ENCODE data around the gene DNAH12. TPM values are rescaled to one million over a fixed set of nuclear protein-coding genes. Genes with fewer than 3 reads are reported as not detected.

The DNAH12 gene
- total and polyA plus RNA-seq, 2 of the 13 experiments (the other 11 are each of a cell fraction or from before 2014, with no cell fraction given), result 0.11 TPM

DNA sequence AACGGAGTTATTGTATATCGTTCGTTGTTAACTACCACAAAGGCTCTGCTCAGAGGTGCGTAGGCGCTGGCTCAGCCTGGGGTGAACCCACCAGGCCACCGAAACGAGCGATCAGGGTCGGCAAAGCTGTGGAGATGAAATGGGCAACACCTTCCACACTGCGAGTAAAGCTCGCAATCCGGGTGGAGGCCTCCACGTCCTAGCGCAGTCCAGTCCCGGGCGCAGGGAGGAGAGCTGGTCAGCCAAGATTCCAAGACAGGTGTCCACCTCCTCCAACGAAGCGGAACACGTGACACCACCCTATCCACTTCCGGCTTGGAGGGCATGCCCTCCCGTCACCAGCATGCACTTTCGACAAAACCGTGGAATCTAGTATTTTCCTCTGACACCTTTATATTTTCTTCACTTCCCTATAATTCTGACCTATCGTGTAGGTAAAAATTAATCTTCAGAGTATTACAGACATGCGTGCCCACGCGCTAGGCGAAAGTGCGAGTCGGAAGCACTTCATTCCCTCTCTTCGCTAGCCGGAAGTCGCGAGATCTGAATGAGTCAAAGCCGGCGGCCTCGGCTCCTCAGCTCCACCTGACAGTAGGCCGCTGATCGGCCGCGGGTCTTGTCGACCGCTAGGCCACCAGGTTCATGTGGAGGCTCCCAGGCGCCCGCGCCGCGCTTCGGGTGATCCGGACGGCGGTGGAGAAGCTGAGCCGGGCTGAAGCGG is 11.8 kb upstream of the DNAH12 start, which contains the start of gene PDE12 (continued):
- TF ChIP-seq, protein P1, sequence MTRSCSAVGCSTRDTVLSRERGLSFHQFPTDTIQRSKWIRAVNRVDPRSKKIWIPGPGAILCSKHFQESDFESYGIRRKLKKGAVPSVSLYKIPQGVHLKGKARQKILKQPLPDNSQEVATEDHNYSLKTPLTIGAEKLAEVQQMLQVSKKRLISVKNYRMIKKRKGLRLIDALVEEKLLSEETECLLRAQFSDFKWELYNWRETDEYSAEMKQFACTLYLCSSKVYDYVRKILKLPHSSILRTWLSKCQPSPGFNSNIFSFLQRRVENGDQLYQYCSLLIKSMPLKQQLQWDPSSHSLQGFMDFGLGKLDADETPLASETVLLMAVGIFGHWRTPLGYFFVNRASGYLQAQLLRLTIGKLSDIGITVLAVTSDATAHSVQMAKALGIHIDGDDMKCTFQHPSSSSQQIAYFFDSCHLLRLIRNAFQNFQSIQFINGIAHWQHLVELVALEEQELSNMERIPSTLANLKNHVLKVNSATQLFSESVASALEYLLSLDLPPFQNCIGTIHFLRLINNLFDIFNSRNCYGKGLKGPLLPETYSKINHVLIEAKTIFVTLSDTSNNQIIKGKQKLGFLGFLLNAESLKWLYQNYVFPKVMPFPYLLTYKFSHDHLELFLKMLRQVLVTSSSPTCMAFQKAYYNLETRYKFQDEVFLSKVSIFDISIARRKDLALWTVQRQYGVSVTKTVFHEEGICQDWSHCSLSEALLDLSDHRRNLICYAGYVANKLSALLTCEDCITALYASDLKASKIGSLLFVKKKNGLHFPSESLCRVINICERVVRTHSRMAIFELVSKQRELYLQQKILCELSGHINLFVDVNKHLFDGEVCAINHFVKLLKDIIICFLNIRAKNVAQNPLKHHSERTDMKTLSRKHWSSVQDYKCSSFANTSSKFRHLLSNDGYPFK (CRISPR knock-in tag; IDR thresholded peaks at IDR 0.05; ENCODE audit: borderline replicate concordance), result peak; percentile 87
- no peak for TF ChIP-seq KDM6A (CRISPR knock-in tag; IDR thresholded peaks at IDR 0.05; ENCODE audit: low read depth)
- TF ChIP-seq MAZ (IDR thresholded peaks at IDR 0.05; ENCODE audit: borderline replicate concordance, low read depth, low read length), result peak; percentile 56; the same call in 1 of the 2 replicates
- TF ChIP-seq MAZ (CRISPR knock-in tag; IDR thresholded peaks at IDR 0.05; ENCODE audit: low read depth), result peak; percentile 73
- TF ChIP-seq MED1 (CRISPR knock-in tag; IDR thresholded peaks at IDR 0.05), result peak; percentile 77; the same call in 1 of the 2 replicates
- TF ChIP-seq SOX5 (CRISPR knock-in tag; IDR thresholded peaks at IDR 0.05; ENCODE audit: borderline replicate concordance), result peak; percentile 73
- peak; percentile 50; the same call in 1 of the 2 replicates for TF ChIP-seq NCOR1 (IDR thresholded peaks at IDR 0.05; ENCODE audit: borderline replicate concordance, low read length)
- no peak for TF ChIP-seq ZBTB1 (CRISPR knock-in tag; IDR thresholded peaks at IDR 0.05; ENCODE audit: borderline replicate concordance)
- peak; percentile 91 for TF ChIP-seq FOXK1 (CRISPR knock-in tag; IDR thresholded peaks at IDR 0.05; ENCODE audit: borderline replicate concordance, low read depth)
- TF ChIP-seq SAP130 (CRISPR knock-in tag; IDR thresholded peaks at IDR 0.05; ENCODE audit: low read depth), result peak; percentile 98
- TF ChIP-seq, protein P2, sequence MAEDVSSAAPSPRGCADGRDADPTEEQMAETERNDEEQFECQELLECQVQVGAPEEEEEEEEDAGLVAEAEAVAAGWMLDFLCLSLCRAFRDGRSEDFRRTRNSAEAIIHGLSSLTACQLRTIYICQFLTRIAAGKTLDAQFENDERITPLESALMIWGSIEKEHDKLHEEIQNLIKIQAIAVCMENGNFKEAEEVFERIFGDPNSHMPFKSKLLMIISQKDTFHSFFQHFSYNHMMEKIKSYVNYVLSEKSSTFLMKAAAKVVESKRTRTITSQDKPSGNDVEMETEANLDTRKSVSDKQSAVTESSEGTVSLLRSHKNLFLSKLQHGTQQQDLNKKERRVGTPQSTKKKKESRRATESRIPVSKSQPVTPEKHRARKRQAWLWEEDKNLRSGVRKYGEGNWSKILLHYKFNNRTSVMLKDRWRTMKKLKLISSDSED (CRISPR knock-in tag; IDR thresholded peaks at IDR 0.05), result no peak
- TF ChIP-seq ZNF629 (CRISPR knock-in tag; conservative IDR thresholded peaks at IDR 0.05), result no peak
- peak; percentile 99 for TF ChIP-seq ZNF605 (CRISPR knock-in tag; IDR thresholded peaks at IDR 0.05)
- no peak; the same call in 1 of the 2 replicates for TF ChIP-seq ZNF253 (CRISPR knock-in tag; IDR thresholded peaks at IDR 0.05; ENCODE audit: borderline replicate concordance)
- TF ChIP-seq ZNF674 (CRISPR knock-in tag; IDR thresholded peaks at IDR 0.05; ENCODE audit: low read depth), result 0 out of 2 replicates have a peak, but pooled peaks have one; percentile 83
- TF ChIP-seq SYNCRIP (IDR thresholded peaks at IDR 0.05; ENCODE audit: insufficient read depth, low read depth, low read length), result no peak
- TF ChIP-seq ZNF543 (CRISPR knock-in tag; IDR thresholded peaks at IDR 0.05), result peak; percentile 68; the same call in 1 of the 2 replicates
- TF ChIP-seq ATF1 (CRISPR knock-in tag; IDR thresholded peaks at IDR 0.05), result peak; percentile 87
- peak; percentile 70 for TF ChIP-seq SP4 (CRISPR knock-in tag; IDR thresholded peaks at IDR 0.05)
- TF ChIP-seq, protein P3, sequence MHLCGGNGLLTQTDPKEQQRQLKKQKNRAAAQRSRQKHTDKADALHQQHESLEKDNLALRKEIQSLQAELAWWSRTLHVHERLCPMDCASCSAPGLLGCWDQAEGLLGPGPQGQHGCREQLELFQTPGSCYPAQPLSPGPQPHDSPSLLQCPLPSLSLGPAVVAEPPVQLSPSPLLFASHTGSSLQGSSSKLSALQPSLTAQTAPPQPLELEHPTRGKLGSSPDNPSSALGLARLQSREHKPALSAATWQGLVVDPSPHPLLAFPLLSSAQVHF (CRISPR knock-in tag; IDR thresholded peaks at IDR 0.05), result peak; percentile 93
- no peak for TF ChIP-seq AGO1 (IDR thresholded peaks at IDR 0.05; ENCODE audit: low read depth, low read length, poor library complexity, severe bottlenecking)
- TF ChIP-seq, protein P4, sequence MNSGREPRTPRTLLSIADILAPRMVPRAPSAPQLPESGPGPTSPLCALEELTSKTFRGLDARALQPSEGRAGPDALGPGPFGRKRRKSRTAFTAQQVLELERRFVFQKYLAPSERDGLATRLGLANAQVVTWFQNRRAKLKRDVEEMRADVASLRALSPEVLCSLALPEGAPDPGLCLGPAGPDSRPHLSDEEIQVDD (CRISPR knock-in tag; IDR thresholded peaks at IDR 0.05; ENCODE audit: borderline replicate concordance), result peak; percentile 81; the same call in 1 of the 2 replicates
- no peak for TF ChIP-seq ZNF180 (CRISPR knock-in tag; IDR thresholded peaks at IDR 0.05; ENCODE audit: borderline replicate concordance, low read depth)
- 0 out of 2 replicates have a peak, but pooled peaks have one; percentile 88 for TF ChIP-seq ZNF552 (CRISPR knock-in tag; IDR thresholded peaks at IDR 0.05; ENCODE audit: borderline replicate concordance)
- TF ChIP-seq NFE2 (CRISPR knock-in tag; IDR thresholded peaks at IDR 0.05), result no peak
- TF ChIP-seq ZSCAN9 (CRISPR knock-in tag; IDR thresholded peaks at IDR 0.05; ENCODE audit: borderline replicate concordance), result peak; percentile 68

Measured in HepG2 (cell line).